HG02759 (cell line): ENCODE data around the gene SLC43A3.

Source experiments
- ATAC-seq: cut with Tn5 transposase; IDR thresholded peaks from one replicate; pipeline ENCODE4 v1.9.1; 2021; ENCODE audit warnings: mild to moderate bottlenecking, moderate library complexity; ENCODE audit not compliant: unreplicated experiment

Gene SLC43A3

DNA sequence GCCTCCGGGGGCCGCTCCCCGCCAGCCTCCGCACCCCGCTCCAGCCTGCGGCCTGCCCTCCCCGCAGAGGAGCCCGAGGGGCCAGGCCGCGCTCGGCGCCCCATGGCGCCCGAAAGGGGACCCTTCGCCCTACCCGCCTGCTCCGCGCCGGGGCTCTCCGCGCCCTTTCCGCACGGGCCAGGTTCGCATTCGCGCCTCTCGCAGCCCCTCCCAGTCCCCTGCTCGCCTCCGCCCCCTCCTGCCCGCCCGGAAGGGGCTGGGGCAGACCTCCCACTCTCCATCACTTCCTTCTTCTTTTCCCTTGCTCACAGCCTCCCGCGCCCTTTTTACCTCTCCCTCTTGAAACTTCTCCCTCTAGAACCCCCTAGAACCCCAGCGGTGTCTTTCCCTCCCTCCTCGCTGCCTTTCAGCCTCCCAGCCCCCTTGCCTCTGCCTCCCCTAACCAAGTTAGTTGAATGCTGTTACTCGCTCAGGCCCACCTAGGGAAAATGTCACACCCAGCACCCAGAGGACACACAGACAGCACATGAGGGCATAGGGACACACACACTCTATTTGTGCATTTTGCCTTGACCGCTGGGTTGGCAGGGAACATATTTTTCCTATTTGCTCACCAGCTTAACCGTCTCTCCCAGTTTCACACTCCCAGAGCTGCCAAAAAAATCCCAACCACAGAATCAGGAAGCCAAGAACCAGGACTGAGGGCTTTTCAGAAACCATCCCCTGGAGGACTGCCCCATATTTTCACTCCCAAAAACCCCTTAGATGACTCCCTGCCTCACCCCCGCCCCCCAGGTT is at the start of gene SLC43A3:
Gene SLC43A3 (minus strand): TSS at position 193 of the 798 bp plus-strand sequence. CDS start 949 bp downstream, outside the sequence.
- ATAC-seq: peak; percentile 68

DNA sequence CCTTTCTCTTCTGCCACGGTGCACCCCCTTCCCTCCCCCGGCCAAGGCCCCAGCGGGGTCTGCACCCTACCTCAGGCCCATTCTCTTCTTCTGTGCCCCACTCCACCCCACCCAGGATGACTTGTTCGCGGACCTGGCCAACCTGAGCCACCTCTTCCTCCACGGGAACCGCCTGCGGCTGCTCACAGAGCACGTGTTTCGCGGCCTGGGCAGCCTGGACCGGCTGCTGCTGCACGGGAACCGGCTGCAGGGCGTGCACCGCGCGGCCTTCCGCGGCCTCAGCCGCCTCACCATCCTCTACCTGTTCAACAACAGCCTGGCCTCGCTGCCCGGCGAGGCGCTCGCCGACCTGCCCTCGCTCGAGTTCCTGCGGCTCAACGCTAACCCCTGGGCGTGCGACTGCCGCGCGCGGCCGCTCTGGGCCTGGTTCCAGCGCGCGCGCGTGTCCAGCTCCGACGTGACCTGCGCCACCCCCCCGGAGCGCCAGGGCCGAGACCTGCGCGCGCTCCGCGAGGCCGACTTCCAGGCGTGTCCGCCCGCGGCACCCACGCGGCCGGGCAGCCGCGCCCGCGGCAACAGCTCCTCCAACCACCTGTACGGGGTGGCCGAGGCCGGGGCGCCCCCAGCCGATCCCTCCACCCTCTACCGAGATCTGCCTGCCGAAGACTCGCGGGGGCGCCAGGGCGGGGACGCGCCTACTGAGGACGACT is 49.3 kb upstream of the SLC43A3 start:
- peak; percentile 36 for ATAC-seq

GRCh38 chr11:57475671-57476046 is 48.7 kb upstream of the SLC43A3 start:
- ATAC-seq: peak; percentile 33

GRCh38 chr11:57475191-57475590 is 48.3 kb upstream of the SLC43A3 start:
- no peak for ATAC-seq

DNA sequence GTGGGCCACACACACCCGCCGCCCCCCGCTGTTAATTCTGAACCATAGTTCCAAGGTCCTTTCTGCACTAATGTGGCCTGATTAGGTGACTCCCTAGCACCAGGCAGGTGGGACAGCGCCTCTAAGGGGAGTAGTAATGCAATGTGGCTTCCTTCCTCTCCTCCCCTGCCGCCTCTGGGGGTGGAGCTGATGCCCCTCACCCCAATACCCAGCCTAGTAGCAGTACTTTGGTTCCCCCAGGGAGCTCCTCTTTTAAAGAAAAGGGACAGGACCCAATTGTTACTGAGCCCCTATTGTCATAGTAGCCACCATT is 47.8 kb upstream of the SLC43A3 start:
- no peak for ATAC-seq

GRCh38 chr11:57474017-57474802 is 47.3 kb upstream of the SLC43A3 start:
- peak; percentile 32 for ATAC-seq

GRCh38 chr11:57473285-57473841 is 46.4 kb upstream of the SLC43A3 start:
- ATAC-seq: no peak

- no peak for ATAC-seq
Measured at GRCh38 chr11:57471496-57471895, 44.6 kb upstream of the SLC43A3 start.

- ATAC-seq: no peak
Measured at GRCh38 chr11:57469268-57469667, 42.3 kb upstream of the SLC43A3 start.

DNA sequence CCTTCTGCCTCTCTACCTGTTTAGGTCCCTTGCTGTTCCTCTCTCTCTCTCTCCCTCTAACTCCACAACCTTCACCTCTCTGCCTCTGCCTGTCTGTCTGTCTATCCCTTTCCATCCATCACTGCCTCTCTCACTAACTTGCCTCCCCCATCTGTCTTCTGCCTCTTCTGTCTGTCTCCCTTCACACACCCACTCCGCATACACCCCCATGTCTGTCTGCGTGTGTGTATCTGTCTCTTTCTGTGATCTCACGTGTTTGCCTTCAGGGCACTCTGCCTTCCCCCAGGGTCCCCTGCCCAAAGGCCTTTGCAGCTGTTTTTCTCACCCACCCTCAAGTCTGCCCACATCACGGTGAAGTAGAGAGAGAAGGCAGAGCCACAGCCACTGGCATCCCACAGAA is 41.4 kb upstream of the SLC43A3 start:
- ATAC-seq: no peak

DNA sequence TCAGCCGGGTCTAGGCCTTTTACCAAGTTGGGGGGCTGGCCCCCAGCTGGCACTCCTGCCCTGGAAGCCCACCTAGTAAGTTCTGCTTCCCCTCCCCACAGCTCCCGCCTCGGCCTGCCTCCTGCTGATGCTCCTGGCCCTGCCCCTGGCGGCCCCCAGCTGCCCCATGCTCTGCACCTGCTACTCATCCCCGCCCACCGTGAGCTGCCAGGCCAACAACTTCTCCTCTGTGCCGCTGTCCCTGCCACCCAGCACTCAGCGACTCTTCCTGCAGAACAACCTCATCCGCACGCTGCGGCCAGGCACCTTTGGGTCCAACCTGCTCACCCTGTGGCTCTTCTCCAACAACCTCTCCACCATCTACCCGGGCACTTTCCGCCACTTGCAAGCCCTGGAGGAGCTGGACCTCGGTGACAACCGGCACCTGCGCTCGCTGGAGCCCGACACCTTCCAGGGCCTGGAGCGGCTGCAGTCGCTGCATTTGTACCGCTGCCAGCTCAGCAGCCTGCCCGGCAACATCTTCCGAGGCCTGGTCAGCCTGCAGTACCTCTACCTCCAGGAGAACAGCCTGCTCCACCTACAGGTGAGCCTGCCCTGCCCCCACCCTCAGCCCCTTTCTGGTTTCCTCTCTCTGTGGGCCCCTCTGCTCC is 40.7 kb upstream of the SLC43A3 start:
- no peak for ATAC-seq

DNA sequence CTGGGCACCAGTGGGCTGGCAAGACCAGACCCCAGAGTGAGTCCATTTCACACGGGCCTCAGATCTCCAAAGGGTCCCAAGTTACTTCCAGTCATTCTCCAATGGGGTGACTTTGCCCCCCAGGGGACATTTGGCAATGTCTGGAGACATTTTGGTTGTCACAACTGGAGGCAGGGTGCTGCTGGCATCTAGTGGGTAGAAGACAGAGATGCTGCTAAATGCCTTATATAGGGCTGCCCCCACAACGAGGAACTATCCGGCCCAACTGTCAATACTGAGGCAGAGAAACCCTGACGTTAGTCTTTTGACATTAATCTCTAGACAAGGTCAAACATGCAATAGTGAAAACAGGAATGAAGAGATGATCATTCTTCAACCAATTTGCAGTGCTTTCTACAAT is 39.8 kb upstream of the SLC43A3 start:
- ATAC-seq: no peak

DNA sequence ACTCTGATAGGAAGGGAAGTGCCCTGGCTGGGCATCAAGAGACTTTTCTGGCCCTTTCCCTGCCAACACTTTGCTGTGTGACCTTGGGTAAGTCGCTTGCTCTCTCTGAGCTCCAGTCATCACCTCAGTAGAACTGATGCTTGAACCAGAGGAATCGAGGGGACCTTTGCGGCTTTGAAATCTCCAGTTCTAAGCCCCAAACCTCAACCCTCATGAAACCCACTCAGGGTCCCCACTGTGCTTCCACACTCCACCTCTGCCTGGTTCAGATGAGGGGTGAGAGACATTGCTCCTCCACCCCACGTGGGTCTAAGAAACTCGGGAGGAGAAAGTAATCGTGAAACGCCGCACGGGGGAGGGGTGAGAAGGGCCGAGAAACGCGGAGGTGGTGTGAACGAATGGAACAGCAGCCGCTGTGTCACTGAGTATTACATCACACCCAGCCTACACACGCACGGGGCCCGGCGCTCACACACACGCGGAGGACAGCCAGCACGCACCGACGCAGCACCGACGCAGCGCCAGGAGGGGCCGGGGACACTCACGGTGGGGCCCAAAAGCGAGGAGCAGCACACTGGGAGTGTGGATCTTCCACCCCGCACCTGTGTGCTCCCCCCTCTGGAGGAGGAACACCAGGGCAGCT is 37.7 kb upstream of the SLC43A3 start:
- ATAC-seq: no peak

- no peak for ATAC-seq
Measured at GRCh38 chr11:57463671-57464538, 37.0 kb upstream of the SLC43A3 start.

DNA sequence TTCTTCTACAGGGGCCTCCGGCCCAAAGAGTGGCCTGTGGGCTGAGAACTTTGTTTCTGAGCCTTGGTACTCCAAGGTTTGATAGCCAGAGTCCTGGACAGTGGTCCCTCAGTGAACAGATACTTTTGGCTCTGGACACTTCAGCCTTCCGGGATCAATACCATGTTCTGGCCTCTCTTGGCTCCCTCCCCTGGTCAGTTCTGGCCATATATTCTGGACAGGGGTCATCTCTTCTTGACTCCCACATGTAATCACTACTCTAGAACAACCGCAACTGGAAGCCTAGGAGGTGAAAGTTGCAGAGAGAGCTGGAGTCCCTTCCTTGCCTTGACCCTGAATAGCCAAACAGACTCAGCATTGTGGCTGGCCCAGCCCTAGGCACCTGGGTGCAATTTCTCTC is 35.7 kb upstream of the SLC43A3 start:
- ATAC-seq: no peak

DNA sequence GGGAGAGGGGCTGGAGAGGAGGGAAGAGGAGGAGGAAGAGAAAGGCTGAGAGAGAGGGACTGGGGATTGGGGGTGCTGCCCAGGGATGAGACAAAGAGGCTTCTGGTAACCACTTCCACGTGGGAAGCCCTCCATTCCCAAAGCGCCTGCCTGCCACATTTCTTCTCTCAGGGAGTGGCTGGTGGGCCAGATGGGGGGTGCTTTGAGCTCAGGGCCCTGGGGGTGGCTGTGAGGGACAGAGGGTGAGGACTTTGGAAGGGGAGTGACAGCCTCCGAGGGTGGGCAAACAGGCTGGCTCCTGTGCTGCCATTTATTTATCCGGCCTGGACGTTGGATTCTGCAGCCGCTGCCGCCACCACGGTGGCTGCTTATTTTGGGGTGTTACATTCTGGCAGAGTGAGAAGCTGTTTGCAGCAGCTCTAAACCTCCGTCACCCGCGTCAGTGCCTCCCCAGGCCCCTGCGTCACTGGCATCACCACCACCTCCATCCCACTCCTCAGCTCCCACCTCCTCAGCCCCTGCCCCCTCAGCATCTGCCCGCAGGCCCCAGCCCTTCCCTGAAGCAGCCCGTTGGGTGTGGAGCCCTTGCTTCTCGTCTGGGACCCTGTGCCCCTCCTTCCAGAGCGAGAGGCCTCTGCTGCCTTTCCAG is 35.0 kb upstream of the SLC43A3 start:
- no peak for ATAC-seq

GRCh38 chr11:57460758-57461749 is 34.1 kb upstream of the SLC43A3 start:
- ATAC-seq: peak; percentile 3
